Bronchial epithelial cell (primary cell): Measurements from ENCODE around the gene CROCC. TPM values are rescaled to one million over a fixed set of nuclear protein-coding genes. Genes with fewer than 3 reads are reported as not detected.

ENCODE experiments used
- DNase-seq: peaks from one replicate; pipeline ENCODE4 v3.0.0-alpha.2; 2010; ENCODE audit warnings: low read depth
- FAIRE-seq: peaks from 2 replicates; lab custom pipeline; 2011; peaks lifted over from hg19 to GRCh38; lab: Jason Lieb, UNC
- H3K27me3 ChIP-seq: 2 replicates; pipeline ENCODE4 v1.5.1; 2011; ENCODE audit warnings: low read length; ENCODE audit not compliant: control insufficient read depth, insufficient read depth
- H3K36me3 ChIP-seq: 2 replicates; pipeline ENCODE4 v1.5.1; 2011; ENCODE audit warnings: low read length; ENCODE audit not compliant: control insufficient read depth, insufficient read depth
- H3K4me3 ChIP-seq: 2 replicates; pipeline ENCODE4 v1.5.1; 2011; ENCODE audit warnings: mild to moderate bottlenecking, low read depth, low read length, control low read depth
- total RNA-seq: library from RNA; depleted of rRNA; stranded (reverse); fragments of >200 nt; gene quantifications from 2 replicates; pipeline ENCODE4 v1.2.1, GENCODE V29; 2014
- TF ChIP-seq, protein P1 (sequence below): IDR thresholded peaks from 2 replicates; pipeline ENCODE4 v1.5.1; 2011; ENCODE audit warnings: mild to moderate bottlenecking, moderate library complexity, low read length, control low read depth, inconsistent platforms; ENCODE audit not compliant: insufficient read depth, severe bottlenecking

Gene CROCC
- total RNA-seq, 1 donor from 2014 or later = 20.3 TPM

DNA sequence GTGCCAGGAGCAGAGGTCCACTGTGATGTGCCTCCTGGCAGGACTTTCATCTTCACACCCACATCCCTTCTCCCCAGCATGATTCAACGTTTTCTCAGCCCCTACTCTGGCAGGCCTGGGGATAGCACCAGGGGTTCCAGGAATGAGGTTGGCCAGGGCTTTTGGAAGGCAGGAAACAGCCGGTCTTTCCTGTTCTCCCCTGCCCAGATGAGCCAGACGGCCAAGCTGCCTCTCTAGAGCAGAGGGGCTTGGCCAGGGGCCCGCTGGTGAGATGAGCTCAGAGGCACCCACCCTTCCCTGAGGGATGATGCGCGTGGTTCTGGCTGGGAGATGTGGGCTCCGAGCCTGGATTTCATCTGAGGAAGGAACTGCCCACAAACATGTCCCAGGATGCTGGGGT lies 63.0 kb downstream of the CROCC start:
- no peaks in the 10 kb centered on the region for H3K27me3 ChIP-seq
- DNase-seq = peak; percentile 94
- H3K36me3 ChIP-seq = peaks cover 8% of the 10 kb centered on the region
- no peak overlapping the region for H3K4me3 ChIP-seq
- no peak for FAIRE-seq
- TF ChIP-seq, protein P1, sequence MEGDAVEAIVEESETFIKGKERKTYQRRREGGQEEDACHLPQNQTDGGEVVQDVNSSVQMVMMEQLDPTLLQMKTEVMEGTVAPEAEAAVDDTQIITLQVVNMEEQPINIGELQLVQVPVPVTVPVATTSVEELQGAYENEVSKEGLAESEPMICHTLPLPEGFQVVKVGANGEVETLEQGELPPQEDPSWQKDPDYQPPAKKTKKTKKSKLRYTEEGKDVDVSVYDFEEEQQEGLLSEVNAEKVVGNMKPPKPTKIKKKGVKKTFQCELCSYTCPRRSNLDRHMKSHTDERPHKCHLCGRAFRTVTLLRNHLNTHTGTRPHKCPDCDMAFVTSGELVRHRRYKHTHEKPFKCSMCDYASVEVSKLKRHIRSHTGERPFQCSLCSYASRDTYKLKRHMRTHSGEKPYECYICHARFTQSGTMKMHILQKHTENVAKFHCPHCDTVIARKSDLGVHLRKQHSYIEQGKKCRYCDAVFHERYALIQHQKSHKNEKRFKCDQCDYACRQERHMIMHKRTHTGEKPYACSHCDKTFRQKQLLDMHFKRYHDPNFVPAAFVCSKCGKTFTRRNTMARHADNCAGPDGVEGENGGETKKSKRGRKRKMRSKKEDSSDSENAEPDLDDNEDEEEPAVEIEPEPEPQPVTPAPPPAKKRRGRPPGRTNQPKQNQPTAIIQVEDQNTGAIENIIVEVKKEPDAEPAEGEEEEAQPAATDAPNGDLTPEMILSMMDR = no peak

DNA sequence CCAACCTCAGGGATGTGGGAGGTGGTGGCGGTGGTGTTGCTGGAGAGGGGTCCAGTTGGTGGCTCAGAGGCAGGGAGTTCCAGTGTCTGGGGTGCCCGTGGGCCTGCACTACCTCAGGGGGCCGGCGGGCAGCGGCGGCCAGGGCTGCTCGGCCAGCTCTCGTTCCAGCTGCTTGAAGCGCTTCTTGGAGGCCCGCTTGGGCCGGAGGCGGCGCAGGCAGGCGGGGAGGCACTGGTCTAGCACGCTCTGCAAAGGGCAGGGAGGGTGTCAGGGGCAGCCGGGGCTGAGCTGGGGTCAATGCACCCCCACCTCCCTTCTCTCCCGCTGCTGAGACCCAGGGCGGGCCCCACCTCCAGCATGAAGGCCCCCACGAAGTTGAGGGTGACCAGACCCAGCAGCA lies 64.4 kb downstream of the CROCC start:
- no peak for FAIRE-seq
- H3K27me3 ChIP-seq = no peaks in the 10 kb centered on the region
- H3K36me3 ChIP-seq = peaks cover 9% of the 10 kb centered on the region
- H3K4me3 ChIP-seq = no peak overlapping the region
- TF ChIP-seq, protein P1 = no peak
- no peak for DNase-seq

DNA sequence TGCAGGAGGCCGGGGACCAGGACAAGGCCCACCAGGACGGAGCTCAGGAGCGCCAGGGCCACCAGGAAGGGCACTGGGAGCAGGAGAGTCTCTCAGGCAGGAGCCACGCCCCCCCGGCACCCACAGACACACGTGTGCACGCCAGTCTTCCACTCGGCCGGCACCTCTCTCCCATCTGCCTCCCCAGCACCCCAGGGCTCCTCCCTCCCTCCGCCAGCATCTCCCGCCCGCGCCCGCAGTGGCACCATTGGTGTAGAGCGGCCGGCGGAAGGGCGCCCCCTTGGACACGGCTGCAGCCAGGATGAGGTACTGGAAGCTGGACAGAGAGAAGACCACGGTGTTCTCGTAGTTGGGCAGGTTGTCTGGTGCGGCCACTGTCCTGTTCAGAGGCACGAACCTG lies 64.8 kb downstream of the CROCC start:
- no peak for FAIRE-seq
- Histone ChIP-seq H3K4me3 (no peak overlapping the region), H3K36me3 (peaks cover 9% of the 10 kb centered on the region), H3K27me3 (no peaks in the 10 kb centered on the region)
- no peak for DNase-seq
- TF ChIP-seq, protein P1 = no peak

DNA sequence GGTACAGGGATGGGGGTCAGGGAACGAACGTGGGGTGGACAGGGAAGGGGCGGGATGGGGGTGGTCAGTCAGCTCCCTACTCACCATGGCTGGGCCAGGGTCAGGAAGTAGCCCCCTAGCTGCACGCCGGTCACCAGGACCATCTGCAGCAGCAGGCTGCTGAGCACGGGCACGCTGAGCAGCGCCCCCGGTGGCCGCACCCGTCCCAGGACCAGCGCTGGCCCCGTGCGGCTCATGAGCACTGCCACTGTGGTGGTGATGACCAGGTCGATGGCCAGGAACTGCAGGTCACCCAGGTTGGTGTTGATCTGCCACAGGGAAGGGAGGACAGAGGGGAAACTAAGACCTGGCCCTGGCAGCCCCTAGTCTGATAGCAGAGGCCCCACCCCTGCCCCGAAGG lies 65.2 kb downstream of the CROCC start:
- TF ChIP-seq, protein P1 = peak; percentile 50
- Histone ChIP-seq H3K36me3 (peaks cover 9% of the 10 kb centered on the region), H3K27me3 (no peaks in the 10 kb centered on the region), H3K4me3 (no peak overlapping the region)
- no peak for DNase-seq
- FAIRE-seq = no peak

DNA sequence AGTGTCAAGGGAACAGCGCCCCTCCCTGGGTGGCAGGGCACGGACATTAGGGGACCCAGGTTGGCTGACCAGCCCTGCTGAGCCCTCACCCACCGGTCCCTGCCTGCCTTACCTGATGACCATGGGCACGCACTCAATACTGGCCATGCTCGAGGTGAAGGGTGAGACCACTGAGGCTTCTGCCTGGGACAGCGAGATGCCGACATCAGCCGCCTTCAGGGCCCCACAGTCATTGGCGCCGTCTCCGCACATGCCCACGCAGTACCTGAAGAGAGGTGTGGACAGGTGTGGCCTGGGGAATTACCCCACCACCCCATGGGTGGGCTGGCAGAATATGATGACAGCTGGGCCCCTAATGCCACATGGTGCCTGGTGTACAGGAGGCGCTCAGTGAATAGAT lies 66.5 kb downstream of the CROCC start:
- FAIRE-seq (no peak), DNase-seq (no peak)
- H3K27me3 ChIP-seq = no peaks in the 10 kb centered on the region
- TF ChIP-seq, protein P1 = no peak
- H3K36me3 ChIP-seq = peaks cover 9% of the 10 kb centered on the region
- H3K4me3 ChIP-seq = no peak overlapping the region

DNA sequence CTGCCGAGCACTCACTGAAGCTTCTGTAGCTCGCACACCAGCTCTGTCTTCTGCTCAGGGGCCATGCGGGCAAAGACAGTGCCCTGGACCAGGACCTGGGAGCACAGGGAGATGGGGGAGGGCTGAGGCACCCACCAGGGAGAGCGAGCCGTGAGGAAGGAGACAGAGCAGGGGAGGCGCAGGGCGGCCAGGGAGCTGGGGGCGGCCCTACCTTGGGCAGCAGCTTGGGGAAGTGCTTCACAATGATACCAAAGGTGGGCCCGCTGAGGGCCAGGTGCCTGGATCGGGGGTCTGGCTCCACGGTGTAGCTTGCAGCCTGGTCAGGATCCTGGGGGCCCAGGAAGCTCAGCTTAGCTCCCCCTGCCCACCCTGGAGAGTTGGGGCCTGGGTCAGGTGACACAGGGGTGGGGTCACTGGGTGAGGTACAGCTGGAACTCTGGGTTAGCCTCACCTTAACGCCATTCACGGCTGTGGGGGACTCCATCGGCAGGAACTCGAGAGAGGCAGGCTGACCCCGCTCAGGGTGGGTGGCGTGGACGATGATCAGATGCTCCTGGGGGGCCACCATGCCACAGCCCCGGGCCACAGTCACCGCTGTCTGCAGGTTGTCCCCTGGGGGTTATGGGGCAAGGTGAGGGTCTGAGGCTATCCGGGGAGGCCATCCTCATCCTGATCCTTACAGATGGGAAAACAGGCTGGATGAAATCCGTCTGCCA lies 68.1 kb downstream of the CROCC start:
- H3K4me3 ChIP-seq = no peak overlapping the region
- no peaks in the 10 kb centered on the region for H3K27me3 ChIP-seq
- H3K36me3 ChIP-seq = peaks cover 9% of the 10 kb centered on the region
- TF ChIP-seq, protein P1 = no peak
- DNase-seq (no peak), FAIRE-seq (no peak)
